ENCODE data around the gene TTL.
A peak's percentile ranks its signal among the peaks of the same experiment; 100 is the strongest.
"Not testable (repeated sequence)": the region's sequence is repeated elsewhere in the genome, so short reads cannot be mapped to it uniquely, and the experiment has no call there.

The TTL gene

GRCh38 chr2:112474844-112475486 is 7.0 kb upstream of the TTL start:
- no peak for DNase-seq (ENCODE audit: low read depth)

GRCh38 chr2:112476434-112476833 is 5.5 kb upstream of the TTL start:
- DNase-seq (ENCODE audit: low read depth) = no peak

- peak; percentile 9 for DNase-seq (ENCODE audit: low read depth)
Measured at GRCh38 chr2:112480530-112481049, 1.4 kb upstream of the TTL start.

- peak; percentile 76 for DNase-seq (ENCODE audit: low read depth)
Measured at GRCh38 chr2:112481050-112481527, 867 bp upstream of the TTL start.

- DNase-seq (ENCODE audit: low read depth) = no peak
Measured at GRCh38 chr2:112482309-112483041, 519 bp downstream of the TTL start.

- DNase-seq (ENCODE audit: low read depth) = no peak
Measured at GRCh38 chr2:112483042-112483473, 1.1 kb downstream of the TTL start.

GRCh38 chr2:112483831-112484230 is 1.9 kb downstream of the TTL start:
- DNase-seq (ENCODE audit: low read depth) = no peak

- no peak for DNase-seq (ENCODE audit: low read depth)
Measured at GRCh38 chr2:112485849-112486248, 3.9 kb downstream of the TTL start.

GRCh38 chr2:112486895-112487294 is 4.9 kb downstream of the TTL start:
- DNase-seq (ENCODE audit: low read depth) = no peak

GRCh38 chr2:112487444-112487961 is 5.5 kb downstream of the TTL start:
- DNase-seq (ENCODE audit: low read depth) = no peak

- DNase-seq (ENCODE audit: low read depth) = no peak
Measured at GRCh38 chr2:112488201-112488600, 6.2 kb downstream of the TTL start.

GRCh38 chr2:112491946-112492345 is 10.0 kb downstream of the TTL start:
- no peak for DNase-seq (ENCODE audit: low read depth)

- DNase-seq (ENCODE audit: low read depth) = no peak
Measured at GRCh38 chr2:112493048-112493447, 11.1 kb downstream of the TTL start.

- DNase-seq (ENCODE audit: low read depth) = no peak
Measured at GRCh38 chr2:112493858-112494648, 12.1 kb downstream of the TTL start.

GRCh38 chr2:112494828-112495227 is 12.9 kb downstream of the TTL start:
- no peak for DNase-seq (ENCODE audit: low read depth)

GRCh38 chr2:112495878-112496277 is 13.9 kb downstream of the TTL start:
- not testable (repeated sequence) for DNase-seq (ENCODE audit: low read depth)

- DNase-seq (ENCODE audit: low read depth) = peak; percentile 24
Measured at GRCh38 chr2:112500850-112501484, 19.0 kb downstream of the TTL start.

GRCh38 chr2:112509239-112509998 is 27.5 kb downstream of the TTL start:
- not testable (repeated sequence) for DNase-seq (ENCODE audit: low read depth)

- DNase-seq (ENCODE audit: low read depth) = no peak
Measured at GRCh38 chr2:112516801-112517200, 34.8 kb downstream of the TTL start.

- DNase-seq (ENCODE audit: low read depth) = no peak
Measured at GRCh38 chr2:112518807-112519206, 36.9 kb downstream of the TTL start.

- no peak for DNase-seq (ENCODE audit: low read depth)
Measured at GRCh38 chr2:112519506-112519905, 37.5 kb downstream of the TTL start.
